GM18505 (cell line): Measurements from ENCODE around the gene TMEM186.

ENCODE experiments used
- ATAC-seq: cut with Tn5 transposase; IDR thresholded peaks from one replicate; pipeline ENCODE4 v1.9.1; 2021; ENCODE audit not compliant: unreplicated experiment
- POLR2A ChIP-seq: IDR thresholded peaks from 4 replicates; pipeline ENCODE4 v1.6.1; 2011; ENCODE audit warnings: borderline replicate concordance; ENCODE audit not compliant: insufficient read depth, insufficient read length; ENCODE audit errors: extremely low read depth

The TMEM186 gene

GRCh38 chr16:8773537-8773936 lies 23.9 kb downstream of the TMEM186 start:
- no peak for ATAC-seq
- no peak for TF ChIP-seq POLR2A

DNA sequence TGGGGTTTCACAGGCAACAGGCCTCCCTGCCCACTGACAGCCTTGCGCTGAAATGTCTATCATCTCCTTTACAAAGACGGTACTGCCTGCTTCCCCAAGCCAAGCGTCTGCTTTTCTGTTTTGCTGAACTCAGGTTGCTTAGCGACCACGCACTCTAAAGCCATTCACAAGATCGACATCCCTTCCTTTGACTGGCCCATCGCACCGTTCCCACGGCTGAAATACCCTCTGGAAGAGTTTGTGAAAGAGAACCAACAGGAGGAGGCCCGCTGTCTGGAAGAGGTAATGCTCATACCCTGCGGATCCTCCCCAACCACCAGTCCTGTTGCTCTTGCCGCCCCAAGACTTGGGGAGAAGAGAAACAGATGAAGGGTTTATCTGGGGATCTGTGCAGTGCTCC lies 28.7 kb downstream of the TMEM186 start:
- no peak for ATAC-seq

GRCh38 chr16:8768283-8768682 lies 29.2 kb downstream of the TMEM186 start:
- no peak for TF ChIP-seq POLR2A
- ATAC-seq, result no peak

More for the DNA sequence above, 28.7 kb downstream of the TMEM186 start:
- TF ChIP-seq POLR2A, result no peak

DNA sequence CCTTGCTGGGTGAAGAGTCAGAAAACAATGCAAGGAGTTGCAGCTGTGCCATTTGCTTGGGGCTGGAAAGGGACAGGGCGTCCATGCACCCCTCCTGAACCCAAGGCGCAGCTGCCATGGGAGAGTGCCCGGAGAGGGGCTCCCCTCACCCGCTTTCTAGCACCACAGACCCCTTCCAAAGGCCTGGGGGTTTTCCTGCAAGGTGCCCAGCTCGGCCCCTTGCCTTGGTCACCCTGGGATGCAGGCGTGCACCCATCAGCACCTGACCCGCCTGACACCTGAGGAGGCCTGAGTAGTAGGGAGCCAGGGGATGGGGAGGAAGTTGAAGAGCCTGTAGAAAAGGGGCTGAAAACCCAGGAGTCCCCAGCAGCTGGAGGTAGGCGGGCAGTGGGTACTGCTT lies 30.3 kb downstream of the TMEM186 start:
- ATAC-seq, result no peak

DNA sequence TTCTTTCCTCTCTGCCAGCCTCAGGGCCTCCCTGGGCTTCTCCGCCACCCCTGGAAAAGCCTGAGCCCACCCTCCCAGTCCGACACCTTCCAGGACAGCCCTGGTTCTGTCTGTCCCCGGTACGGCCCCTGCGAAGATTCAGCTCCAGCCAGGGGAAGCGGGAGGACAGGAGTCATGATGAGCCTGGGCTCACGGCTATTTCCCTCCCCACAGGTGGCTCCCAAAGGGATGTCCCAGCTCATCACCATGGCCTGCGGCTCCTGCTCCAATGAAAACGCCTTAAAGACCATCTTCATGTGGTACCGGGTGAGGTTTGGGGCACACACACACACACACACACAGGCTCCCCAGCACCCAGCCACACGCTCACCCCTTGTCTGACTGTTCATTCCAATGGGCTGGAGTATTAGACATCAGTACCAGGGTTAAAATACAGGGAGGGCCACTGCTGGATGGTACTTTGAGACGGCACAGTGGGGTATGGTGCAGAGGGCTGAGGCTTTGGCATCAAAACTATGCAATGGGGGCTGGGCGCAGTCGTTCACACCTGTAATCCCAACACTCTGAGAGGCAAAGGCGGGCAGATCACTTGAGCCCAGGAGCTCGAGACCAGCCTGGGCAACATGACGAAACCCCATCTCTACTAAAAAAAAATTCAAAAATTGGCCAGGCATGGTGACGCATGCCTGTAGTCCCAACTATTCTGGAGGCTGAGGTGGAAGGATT lies 32.8 kb downstream of the TMEM186 start:
- no peak for ATAC-seq
- no peak for TF ChIP-seq POLR2A

More for the DNA sequence above, 30.3 kb downstream of the TMEM186 start:
- no peak for TF ChIP-seq POLR2A

DNA sequence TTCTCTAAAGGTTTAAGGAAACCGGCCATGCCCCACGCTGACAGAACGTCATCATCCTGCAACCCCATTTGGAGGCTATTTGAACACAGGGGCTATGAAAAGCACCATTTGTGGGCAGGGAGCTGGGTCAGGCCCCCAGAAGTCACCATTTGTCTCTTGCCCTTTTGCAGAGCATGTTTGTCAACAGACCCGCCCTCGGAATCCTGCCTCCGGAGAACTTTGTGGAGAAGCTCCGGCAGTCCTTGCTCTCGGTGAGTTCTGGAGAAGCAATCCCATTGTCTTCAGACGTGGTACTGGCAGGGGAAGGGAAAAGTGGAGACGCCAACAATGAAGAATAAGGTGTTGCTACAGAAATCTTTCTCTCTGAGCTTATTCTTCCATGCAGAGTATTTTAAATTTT lies 33.5 kb downstream of the TMEM186 start:
- ATAC-seq, result no peak
- TF ChIP-seq POLR2A, result no peak

DNA sequence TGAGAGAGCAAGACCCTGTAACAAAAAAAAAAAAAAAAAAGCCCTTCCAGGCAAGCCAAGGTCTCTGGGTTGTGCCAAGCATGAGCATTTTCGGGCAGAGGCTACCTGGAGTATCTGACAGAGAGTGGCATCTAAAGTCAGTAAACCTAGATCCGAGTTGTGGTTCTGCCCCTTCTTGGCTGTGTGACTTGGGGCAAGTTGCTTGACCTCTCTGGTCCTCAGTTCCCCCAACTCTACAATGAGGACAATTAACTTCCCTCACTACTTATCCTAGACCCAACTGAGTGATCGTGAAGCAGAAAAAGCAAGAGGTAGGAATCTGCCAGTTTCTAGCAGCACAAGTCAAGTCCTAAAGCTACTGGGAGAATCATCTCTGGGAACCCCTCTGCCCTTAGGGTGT lies 34.4 kb downstream of the TMEM186 start:
- TF ChIP-seq POLR2A, result no peak
- no peak for ATAC-seq

GRCh38 chr16:8762254-8762653 lies 35.2 kb downstream of the TMEM186 start:
- TF ChIP-seq POLR2A, result no peak
- ATAC-seq, result no peak

GRCh38 chr16:8761078-8761477 lies 36.4 kb downstream of the TMEM186 start:
- TF ChIP-seq POLR2A, result no peak
- ATAC-seq, result no peak

DNA sequence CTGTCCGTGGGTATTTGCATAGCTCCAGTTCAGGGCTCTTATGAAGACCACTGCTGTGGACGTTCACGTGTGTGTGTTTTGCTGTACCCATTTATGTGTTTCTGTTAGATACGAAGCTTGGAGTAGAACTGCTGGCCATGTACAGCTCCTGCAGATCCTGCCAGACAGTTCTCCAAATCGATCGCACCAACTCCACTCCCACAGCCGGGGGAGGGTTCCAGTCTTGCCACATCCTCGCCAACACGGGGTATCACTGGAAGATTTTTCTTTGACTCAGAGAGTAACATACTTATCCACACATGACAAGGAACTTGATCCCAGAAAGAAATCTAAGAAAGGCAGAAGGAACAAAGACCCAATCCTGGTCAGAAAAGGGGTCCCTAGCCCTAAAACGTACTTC lies 37.4 kb downstream of the TMEM186 start:
- no peak for TF ChIP-seq POLR2A
- no peak for ATAC-seq

- TF ChIP-seq POLR2A, result no peak
- ATAC-seq, result no peak
Measured at GRCh38 chr16:8758022-8758421, 39.4 kb downstream of the TMEM186 start.

DNA sequence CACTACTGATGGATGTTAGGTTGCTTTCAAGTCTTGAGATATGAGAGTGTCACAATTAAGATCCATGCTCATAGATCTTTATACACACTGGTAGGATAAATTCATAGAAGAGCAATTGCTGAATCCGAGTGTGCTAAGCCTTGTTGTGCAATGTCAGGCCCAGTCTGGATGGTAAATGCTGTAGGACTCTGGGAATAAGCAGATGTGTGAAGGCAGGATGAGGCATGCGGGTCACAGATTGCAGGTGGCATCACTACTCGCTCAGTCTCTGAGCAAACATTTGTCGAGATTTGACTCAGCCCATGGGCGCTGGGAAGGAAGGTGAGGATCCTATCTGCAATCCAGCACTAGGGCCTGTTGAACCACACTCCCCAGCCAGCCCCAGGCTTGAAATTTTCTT lies 40.7 kb downstream of the TMEM186 start:
- TF ChIP-seq POLR2A, result no peak
- no peak for ATAC-seq

DNA sequence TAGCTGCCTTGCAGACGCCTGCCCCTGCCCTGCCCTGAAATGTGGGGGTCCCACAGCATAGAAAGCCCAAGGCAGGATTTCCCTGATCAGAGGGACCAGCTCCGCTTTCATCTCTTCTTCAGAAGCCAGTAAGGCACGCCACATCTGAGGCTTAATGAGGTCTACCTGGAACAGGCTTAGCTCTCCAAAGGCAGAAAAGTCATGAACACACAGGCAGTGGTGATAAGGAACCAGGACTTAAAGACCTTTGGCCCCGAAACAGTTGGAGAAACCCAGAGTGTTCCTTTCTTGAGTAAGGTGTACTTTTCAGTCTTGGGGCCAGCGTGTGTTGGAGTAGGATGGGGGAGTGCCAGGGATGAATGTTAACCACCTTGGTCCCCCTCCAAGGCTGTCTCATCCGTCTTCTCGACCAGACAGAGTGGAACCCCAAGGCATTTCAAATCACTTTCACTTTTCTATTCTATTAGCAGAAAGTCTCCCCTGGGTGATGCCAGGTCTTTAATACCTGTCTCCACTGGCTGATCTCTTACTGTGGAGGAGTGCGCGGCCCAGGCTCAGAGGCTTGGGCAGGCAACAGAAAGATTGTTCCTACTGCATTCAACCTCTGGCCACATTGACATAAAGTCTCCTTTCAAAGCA lies 43.9 kb downstream of the TMEM186 start:
- no peak for TF ChIP-seq POLR2A
- no peak for ATAC-seq

- ATAC-seq, result no peak
- TF ChIP-seq POLR2A, result no peak
Measured at GRCh38 chr16:8752706-8753105, 44.7 kb downstream of the TMEM186 start.
